Fibroblast of lung (primary cell): ENCODE measurements around the gene ZACN. TPM values are rescaled to one million over a fixed set of nuclear protein-coding genes. Genes with fewer than 3 reads are reported as not detected.
"Not testable (repeated sequence)": the region's sequence is repeated elsewhere in the genome, so short reads cannot be mapped to it uniquely, and the experiment has no call there.

Experiments
- DNase-seq, 2 donors: peaks; one replicate each; pipeline versions ENCODE4 v3.0.0 to v3.0.0-alpha.2; 2010; ENCODE audit warnings: low read depth in 2 of 2
- H2AFZ ChIP-seq: 2 replicates; pipeline ENCODE4 v1.5.1; 2012; ENCODE audit warnings: low read length, control low read depth, inconsistent platforms
- H3K27ac ChIP-seq: 2 replicates; pipeline ENCODE4 v1.5.1; 2011; ENCODE audit warnings: low read length, control low read depth; ENCODE audit not compliant: insufficient read depth
- H3K27me3 ChIP-seq: 2 replicates; pipeline ENCODE4 v1.5.1; 2011; ENCODE audit warnings: mild to moderate bottlenecking, low read length; ENCODE audit not compliant: control insufficient read depth, insufficient read depth
- H3K36me3 ChIP-seq: 2 replicates; pipeline ENCODE4 v1.5.1; 2011; ENCODE audit warnings: low read length; ENCODE audit not compliant: control insufficient read depth, insufficient read depth
- H3K4me1 ChIP-seq: 2 replicates; pipeline ENCODE4 v1.5.1; 2011; ENCODE audit warnings: low read length; ENCODE audit not compliant: control insufficient read depth, insufficient read depth; ENCODE audit errors: extremely low read depth
- H3K4me2 ChIP-seq: 2 replicates; pipeline ENCODE4 v1.5.1; 2011; ENCODE audit warnings: low read length, control low read depth; ENCODE audit not compliant: insufficient read depth; ENCODE audit errors: extremely low read depth
- H3K4me3 ChIP-seq, 4 experiments: fragments of 200-600 bp in 1 of 4; sonication (generic) in 1 of 4; replicated peaks in 1 of 4; 2 replicates each; pipeline ENCODE4 v1.5.1; 2011 to 2016; ENCODE audit warnings: low read length in 4 of 4, low read depth in 3 of 4, mild to moderate bottlenecking in 3 of 4, control low read depth in 2 of 4, inconsistent platforms in 1 of 4, mixed read lengths in 1 of 4; ENCODE audit not compliant: insufficient read depth in 1 of 4; ENCODE audit errors: control extremely low read depth in 1 of 4
- H3K79me2 ChIP-seq: 2 replicates; pipeline ENCODE4 v1.5.1; 2012; ENCODE audit warnings: mild to moderate bottlenecking, low read length, inconsistent platforms; ENCODE audit not compliant: control insufficient read depth, insufficient read depth
- H3K9ac ChIP-seq: 2 replicates; pipeline ENCODE4 v1.5.1; 2011; ENCODE audit warnings: mild to moderate bottlenecking, low read length, control low read depth; ENCODE audit not compliant: insufficient read depth
- H3K9me3 ChIP-seq: 2 replicates; pipeline ENCODE4 v1.5.1; 2012; ENCODE audit warnings: low read depth, low read length; ENCODE audit not compliant: control insufficient read depth, insufficient read depth
- H4K20me1 ChIP-seq: 2 replicates; pipeline ENCODE4 v1.5.1; 2011; ENCODE audit warnings: low read length; ENCODE audit not compliant: control insufficient read depth, insufficient read depth; ENCODE audit errors: extremely low read depth
- EZH2 ChIP-seq: IDR thresholded peaks from 2 replicates; pipeline ENCODE4 v1.5.1; 2012; ENCODE audit warnings: low read length, control low read depth, mild to moderate bottlenecking; ENCODE audit errors: missing control alignments
- polyA plus RNA-seq, 2 donors: library from polyadenylated mRNA; depleted of rRNA in 1 of 2; stranded (reverse) in 1 of 2; unstranded in 1 of 2; fragments of >200 nt; gene quantifications; 2 replicates each; pipeline ENCODE4 v1.2.1, GENCODE V29; 2011 to 2012; ENCODE audit warnings: missing spikeins in 1 of 2
- total RNA-seq: library from RNA; depleted of rRNA; stranded (reverse); fragments of >200 nt; gene quantifications from 2 replicates; pipeline ENCODE4 v1.2.1, GENCODE V29; 2014
- TF ChIP-seq, protein P1 (sequence below), 2 donors: IDR thresholded peaks in 1 of 2; conservative IDR thresholded peaks in 1 of 2; 1 replicate in 1 of 2; 2 replicates in 1 of 2; pipeline ENCODE4 v1.5.1; 2011 to 2012; ENCODE audit warnings: low read length in 2 of 2, control low read depth in 1 of 2, inconsistent platforms in 1 of 2, low read depth in 1 of 2, mild to moderate bottlenecking in 1 of 2

ZACN gene
- total and polyA plus RNA-seq, 2 donors (not counting 1 experiment from before 2014, with no cell fraction given): not detected

DNA sequence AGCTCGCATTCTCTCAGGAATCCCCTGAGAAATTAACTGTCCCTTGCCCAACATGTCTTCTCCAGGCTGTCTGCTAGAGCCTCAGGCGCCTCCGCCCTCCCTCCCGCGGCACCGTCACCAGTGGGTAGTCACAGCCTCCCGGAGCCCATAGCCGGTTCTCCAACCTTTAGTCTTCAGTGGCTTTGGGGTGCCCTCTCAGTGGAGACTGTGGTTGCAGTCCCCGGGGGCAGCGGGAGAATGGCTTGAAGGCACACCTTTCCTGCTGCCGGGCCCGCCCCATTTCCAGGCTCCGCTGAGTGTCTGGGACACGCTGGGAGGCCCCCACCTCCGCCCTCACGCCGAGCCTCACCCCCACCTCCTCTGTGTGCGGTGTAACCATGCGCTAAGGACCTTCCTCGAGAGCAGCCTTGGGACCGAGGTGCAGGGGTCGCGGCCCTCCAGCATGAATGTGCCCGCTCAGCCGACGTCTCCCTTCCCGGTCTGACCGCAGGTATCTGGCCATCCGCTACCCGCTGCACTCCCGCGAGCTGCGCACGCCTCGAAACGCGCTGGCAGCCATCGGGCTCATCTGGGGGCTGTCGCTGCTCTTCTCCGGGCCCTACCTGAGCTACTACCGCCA lies 2.7 kb upstream of the ZACN start:
- no peak for DNase-seq
- Histone ChIP-seq H3K9ac (no peak overlapping the region), H3K4me3 (no peak overlapping the region), H3K27me3 (peaks cover 65% of the 10 kb centered on the region), H3K36me3 (no peaks in the 10 kb centered on the region), H3K4me1 (no peaks in the 10 kb centered on the region), H3K27ac (no peak overlapping the region), H3K9me3 (no peaks in the 10 kb centered on the region), H3K79me2 (peaks cover 13% of the 10 kb centered on the region), H4K20me1 (no peaks in the 10 kb centered on the region), H2AFZ (no peak overlapping the region), H3K4me2 (no peak overlapping the region)
- TF ChIP-seq, protein P1, sequence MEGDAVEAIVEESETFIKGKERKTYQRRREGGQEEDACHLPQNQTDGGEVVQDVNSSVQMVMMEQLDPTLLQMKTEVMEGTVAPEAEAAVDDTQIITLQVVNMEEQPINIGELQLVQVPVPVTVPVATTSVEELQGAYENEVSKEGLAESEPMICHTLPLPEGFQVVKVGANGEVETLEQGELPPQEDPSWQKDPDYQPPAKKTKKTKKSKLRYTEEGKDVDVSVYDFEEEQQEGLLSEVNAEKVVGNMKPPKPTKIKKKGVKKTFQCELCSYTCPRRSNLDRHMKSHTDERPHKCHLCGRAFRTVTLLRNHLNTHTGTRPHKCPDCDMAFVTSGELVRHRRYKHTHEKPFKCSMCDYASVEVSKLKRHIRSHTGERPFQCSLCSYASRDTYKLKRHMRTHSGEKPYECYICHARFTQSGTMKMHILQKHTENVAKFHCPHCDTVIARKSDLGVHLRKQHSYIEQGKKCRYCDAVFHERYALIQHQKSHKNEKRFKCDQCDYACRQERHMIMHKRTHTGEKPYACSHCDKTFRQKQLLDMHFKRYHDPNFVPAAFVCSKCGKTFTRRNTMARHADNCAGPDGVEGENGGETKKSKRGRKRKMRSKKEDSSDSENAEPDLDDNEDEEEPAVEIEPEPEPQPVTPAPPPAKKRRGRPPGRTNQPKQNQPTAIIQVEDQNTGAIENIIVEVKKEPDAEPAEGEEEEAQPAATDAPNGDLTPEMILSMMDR (conservative IDR thresholded peaks at IDR 0.05 in 1 of 2, IDR thresholded peaks at IDR 0.05 in 1 of 2; ENCODE audit: low read depth in 1 of 2, low read length in 2 of 2): no peak
- TF ChIP-seq EZH2: no peak

DNA sequence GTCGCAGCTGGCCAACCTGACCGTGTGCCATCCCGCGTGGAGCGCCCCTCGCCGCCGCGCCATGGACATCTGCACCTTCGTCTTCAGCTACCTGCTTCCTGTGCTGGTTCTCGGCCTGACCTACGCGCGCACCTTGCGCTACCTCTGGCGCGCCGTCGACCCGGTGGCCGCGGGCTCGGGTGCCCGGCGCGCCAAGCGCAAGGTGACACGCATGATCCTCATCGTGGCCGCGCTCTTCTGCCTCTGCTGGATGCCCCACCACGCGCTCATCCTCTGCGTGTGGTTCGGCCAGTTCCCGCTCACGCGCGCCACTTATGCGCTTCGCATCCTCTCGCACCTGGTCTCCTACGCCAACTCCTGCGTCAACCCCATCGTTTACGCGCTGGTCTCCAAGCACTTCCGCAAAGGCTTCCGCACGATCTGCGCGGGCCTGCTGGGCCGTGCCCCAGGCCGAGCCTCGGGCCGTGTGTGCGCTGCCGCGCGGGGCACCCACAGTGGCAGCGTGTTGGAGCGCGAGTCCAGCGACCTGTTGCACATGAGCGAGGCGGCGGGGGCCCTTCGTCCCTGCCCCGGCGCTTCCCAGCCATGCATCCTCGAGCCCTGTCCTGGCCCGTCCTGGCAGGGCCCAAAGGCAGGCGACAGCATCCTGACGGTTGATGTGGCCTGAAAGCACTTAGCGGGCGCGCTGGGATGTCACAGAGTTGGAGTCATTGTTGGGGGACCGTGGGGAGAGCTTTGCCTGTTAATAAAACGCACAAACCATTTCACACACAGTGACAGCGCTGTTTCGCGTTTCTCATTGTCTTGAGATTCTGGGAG lies 2.0 kb upstream of the ZACN start:
- TF ChIP-seq EZH2: peak; percentile 36
- TF ChIP-seq, protein P1 (conservative IDR thresholded peaks at IDR 0.05 in 1 of 2, IDR thresholded peaks at IDR 0.05 in 1 of 2; ENCODE audit: low read depth in 1 of 2, low read length in 2 of 2): no peak
- no peak for DNase-seq
- H2AFZ ChIP-seq: no peak overlapping the region
- H3K4me2 ChIP-seq: no peak overlapping the region
- no peaks in the 10 kb centered on the region for H4K20me1 ChIP-seq
- H3K4me1 ChIP-seq: no peaks in the 10 kb centered on the region
- no peaks in the 10 kb centered on the region for H3K36me3 ChIP-seq
- H3K9ac ChIP-seq: no peak overlapping the region
- no peaks in the 10 kb centered on the region for H3K9me3 ChIP-seq
- H3K4me3 ChIP-seq: no peak overlapping the region
- H3K27me3 ChIP-seq: peaks cover 65% of the 10 kb centered on the region
- no peak overlapping the region for H3K27ac ChIP-seq
- H3K79me2 ChIP-seq: peaks cover 6% of the 10 kb centered on the region

DNA sequence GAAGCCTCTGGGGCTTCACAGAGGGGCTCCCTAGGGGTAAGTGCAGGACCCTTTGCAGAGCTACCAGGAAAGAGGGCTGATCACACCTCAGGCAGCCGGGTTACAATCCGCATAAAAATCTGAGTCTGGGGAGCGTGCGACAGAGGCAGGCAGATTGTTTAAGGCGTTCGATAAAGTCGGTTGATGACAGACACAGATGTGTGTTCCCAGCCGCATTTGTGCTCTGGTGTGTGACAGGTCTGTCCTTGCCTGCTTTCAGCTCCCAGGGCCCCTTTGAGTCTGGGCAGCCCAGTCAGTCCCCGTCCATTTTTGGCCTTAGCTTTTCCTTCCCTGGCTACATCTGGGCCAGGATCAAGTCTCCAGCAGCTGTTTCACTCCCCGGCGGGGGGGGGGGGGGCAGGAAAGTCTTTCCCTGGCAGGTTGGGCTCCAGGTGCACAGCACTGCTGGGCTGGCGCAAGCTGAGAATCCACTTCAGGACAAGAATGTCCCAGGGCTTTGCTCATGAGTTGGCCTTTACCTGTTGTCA lies 1.3 kb upstream of the ZACN start:
- Histone ChIP-seq H3K4me2 (no peak overlapping the region), H3K79me2 (peaks cover 2% of the 10 kb centered on the region), H3K9me3 (no peaks in the 10 kb centered on the region), H3K27ac (no peak overlapping the region), H3K4me3 (no peak overlapping the region), H3K27me3 (peaks cover 65% of the 10 kb centered on the region), H3K36me3 (peaks cover 2% of the 10 kb centered on the region), H3K4me1 (no peaks in the 10 kb centered on the region), H2AFZ (no peak overlapping the region), H4K20me1 (no peaks in the 10 kb centered on the region), H3K9ac (no peak overlapping the region)
- TF ChIP-seq EZH2: peak; percentile 37
- TF ChIP-seq, protein P1 (conservative IDR thresholded peaks at IDR 0.05 in 1 of 2, IDR thresholded peaks at IDR 0.05 in 1 of 2; ENCODE audit: low read depth in 1 of 2, low read length in 2 of 2): no peak
- no peak for DNase-seq

DNA sequence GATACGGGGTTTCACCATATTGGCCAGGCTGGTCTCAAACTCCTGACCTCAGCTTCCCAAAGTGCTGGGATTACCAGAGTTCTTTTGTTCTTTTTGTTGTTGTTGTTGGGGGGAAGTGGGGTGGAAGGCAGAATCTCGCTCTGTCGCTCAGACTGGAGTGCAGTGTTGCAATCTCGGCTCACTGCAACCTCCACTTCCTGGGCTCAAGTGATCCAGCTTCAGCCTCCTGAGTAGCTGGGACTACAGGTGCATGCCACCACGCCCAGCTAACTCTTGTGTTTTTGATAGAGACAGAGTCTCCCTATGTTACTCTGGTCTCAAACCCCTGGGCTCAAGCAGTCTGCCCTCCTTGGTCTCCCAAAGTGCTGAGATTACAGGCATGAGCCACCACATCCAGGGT lies 612 bp upstream of the ZACN start:
- not testable (repeated sequence) for H3K4me1 ChIP-seq, H3K4me3 ChIP-seq, H3K36me3 ChIP-seq, DNase-seq, H3K27ac ChIP-seq, H4K20me1 ChIP-seq, H2AFZ ChIP-seq, H3K9me3 ChIP-seq, H3K79me2 ChIP-seq, H3K4me2 ChIP-seq, H3K9ac ChIP-seq
- peaks cover 65% of the 10 kb centered on the region for H3K27me3 ChIP-seq
